Astrocyte of the cerebellum (primary cell): ENCODE results near the gene SMTNL2.
A peak's percentile ranks its signal among the peaks of the same experiment; 100 is the strongest.
"Not testable (repeated sequence)": the region's sequence is repeated elsewhere in the genome, so short reads cannot be mapped to it uniquely, and the experiment has no call there.

ENCODE experiments used
- DNase-seq: peaks from one replicate; pipeline ENCODE4 v3.0.0-alpha.2; 2011; ENCODE audit warnings: low read depth
- H3K4me3 ChIP-seq: 2 replicates; pipeline ENCODE4 v1.5.1; 2011; ENCODE audit warnings: mild to moderate bottlenecking, low read depth, low read length, moderate library complexity
- in situ Hi-C: cut with HindIII; loops from 2 replicates; pipeline ENCODE4 v1.10.0; 2017; ENCODE audit warnings: low sequenced_read_pairs
- TF ChIP-seq, protein P1 (sequence below): IDR thresholded peaks from 2 replicates; pipeline ENCODE4 v1.5.1; 2012; ENCODE audit warnings: low read length, low read depth, moderate library complexity, mild to moderate bottlenecking; ENCODE audit errors: missing control alignments

Gene SMTNL2

DNA sequence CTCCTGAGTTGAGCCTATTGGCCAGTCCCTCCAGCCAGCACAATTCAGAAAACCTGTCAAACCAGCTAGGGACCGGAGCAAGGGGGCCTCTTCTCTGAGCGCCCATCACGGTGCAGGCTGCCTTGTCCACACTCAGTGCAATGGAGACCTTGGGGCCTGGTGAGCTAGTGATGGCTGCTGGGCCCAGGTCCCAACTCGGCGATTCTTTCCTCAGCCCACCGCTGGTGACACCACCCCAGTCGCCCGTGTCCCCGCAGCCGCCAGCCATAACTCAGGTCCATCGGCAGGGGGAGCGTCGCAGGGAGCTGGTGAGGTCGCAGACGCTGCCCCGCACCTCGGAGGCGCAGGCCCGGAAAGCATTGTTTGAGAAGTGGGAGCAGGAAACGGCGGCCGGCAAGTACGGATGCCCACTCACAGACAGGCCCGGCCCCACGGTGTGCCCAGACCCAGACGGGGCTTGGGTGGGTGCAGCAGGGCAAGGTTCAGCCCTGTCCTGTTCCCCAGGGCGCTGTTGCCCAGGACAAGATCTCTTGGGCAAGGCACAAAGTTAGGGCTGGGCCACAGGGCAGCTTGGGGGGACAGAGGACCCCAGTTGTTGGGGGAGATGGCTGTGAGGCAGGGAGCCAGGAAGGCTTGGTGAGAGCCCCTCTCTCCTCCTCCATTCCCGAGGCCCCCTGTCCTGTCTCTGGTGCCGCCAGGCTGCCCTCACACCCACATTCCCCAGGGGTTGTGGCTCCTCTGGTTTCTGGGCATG lies 10.8 kb downstream of the SMTNL2 start:
- DNase-seq = no peak
- TF ChIP-seq, protein P1, sequence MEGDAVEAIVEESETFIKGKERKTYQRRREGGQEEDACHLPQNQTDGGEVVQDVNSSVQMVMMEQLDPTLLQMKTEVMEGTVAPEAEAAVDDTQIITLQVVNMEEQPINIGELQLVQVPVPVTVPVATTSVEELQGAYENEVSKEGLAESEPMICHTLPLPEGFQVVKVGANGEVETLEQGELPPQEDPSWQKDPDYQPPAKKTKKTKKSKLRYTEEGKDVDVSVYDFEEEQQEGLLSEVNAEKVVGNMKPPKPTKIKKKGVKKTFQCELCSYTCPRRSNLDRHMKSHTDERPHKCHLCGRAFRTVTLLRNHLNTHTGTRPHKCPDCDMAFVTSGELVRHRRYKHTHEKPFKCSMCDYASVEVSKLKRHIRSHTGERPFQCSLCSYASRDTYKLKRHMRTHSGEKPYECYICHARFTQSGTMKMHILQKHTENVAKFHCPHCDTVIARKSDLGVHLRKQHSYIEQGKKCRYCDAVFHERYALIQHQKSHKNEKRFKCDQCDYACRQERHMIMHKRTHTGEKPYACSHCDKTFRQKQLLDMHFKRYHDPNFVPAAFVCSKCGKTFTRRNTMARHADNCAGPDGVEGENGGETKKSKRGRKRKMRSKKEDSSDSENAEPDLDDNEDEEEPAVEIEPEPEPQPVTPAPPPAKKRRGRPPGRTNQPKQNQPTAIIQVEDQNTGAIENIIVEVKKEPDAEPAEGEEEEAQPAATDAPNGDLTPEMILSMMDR = peak; percentile 21
- in situ Hi-C loops = no loop called here
- H3K4me3 ChIP-seq = no peak overlapping the region

DNA sequence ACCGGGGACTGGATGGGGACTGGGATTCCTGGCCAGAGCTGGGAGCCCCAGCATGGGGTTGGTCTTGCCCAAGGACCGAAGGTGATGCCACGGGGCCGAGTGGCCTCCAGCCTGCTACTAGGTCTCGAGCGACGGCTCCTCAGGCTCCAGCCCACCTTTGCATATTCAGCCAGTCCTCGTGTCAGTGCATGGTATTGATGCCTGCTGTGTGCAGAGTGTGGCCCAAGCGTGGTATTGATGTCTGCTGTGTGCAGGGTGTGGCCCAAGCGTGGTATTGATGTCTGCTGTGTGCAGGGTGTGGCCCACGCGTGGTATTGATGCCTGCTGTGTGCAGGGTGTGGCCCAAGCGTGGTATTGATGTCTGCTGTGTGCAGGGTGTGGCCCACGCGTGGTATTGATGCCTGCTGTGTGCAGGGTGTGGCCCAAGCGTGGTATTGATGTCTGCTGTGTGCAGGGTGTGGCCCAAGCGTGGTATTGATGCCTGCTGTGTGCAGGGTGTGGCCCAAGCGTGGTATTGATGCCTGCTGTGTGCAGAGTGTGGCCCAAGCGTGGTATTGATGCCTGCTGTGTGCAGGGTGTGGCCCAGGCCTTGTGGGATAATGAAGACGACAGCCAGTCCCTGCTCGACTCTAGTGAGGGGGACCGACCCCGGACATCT lies 11.5 kb downstream of the SMTNL2 start:
- DNase-seq, H3K4me3 ChIP-seq, in situ Hi-C loops: not testable (repeated sequence)

DNA sequence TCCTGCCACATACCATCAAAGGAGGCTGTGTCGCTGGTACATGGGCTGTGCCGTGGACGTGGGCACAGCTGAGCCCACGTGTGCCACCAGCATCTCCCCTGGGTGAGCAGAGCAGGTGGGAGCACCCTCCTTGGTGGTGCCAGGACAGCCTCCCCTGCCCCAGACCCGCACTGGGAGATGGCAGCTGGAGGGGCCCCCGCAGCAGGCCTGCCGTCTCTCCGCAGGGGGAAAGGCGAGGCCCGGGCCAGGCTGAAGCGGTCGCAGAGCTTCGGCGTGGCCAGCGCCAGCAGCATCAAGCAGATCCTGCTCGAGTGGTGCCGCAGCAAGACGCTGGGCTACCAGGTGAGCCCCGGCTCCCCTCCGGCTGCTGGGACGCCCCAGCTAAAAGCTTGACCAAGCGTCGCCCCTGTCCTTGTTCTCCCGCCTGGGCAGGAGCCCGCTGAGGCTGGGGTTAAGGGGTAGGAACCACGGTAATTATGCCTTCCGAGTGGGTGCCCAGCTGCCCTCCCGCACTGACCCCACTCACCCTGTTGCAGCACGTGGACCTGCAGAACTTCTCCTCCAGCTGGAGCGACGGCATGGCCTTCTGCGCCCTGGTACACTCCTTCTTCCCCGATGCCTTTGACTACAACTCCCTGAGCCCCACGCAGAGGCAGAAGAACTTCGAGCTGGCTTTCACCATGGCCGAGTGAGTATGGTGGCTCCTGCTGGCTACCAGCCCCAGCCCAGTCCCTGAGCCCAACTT lies 12.5 kb downstream of the SMTNL2 start:
- H3K4me3 ChIP-seq = no peak overlapping the region
- in situ Hi-C loops = no loop called here
- DNase-seq = no peak
- TF ChIP-seq, protein P1 = no peak

DNA sequence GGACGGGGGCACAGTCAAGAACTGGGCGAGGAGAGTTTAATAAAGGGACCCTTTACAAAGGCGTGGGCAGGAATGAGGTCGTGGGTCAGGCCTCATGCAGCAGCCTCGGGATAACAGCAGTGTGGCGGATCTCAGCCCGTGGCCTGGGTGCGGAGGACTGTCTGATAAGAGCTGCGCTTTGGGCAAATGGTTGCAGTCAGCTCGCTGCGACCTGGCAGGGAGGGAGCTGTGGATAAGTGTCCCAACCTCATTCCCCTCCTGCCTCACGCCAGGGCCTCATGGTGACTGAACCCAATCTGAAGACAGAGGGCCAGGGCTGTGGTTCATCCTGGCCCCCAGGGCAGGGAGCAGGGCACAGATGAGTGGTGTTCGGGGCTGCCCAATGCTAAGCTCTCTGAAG lies 13.6 kb downstream of the SMTNL2 start:
- in situ Hi-C loops = no loop called here

DNA sequence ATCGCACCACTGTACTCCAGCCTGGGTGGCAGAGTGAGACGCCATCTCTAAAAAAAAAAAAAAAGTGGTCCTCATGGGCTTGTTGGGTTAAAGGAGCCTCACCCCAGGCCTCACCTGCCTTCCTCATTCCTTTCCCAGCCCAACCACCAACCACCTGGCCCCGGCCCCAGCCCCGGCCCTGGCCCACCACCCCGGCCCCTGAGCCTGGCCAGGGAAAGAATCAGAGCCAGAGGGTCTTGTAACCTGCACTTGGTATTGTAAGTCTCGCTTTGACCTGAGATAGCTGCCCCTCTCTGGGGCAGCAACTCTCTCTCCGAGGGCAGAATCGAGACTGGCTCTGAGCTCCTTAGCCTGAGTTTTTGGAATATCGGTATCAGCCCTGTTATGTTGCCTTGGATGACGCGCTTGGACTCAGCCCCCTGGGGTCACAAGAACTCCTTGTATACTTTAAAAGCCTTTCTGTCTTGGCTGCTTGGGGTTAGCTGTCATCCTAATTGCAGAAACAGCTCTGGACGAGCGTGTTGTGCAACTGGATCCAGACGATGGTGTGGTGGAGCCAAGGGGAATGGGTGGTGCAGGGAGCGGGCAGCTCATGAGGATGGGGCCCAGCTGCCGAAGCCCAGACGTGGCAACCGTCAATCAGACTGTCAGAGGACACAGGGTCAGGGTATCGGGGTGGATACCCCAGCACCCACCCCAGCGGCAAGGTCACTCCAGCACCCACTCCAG lies 14.6 kb downstream of the SMTNL2 start:
- H3K4me3 ChIP-seq = no peak overlapping the region
- in situ Hi-C loops = no loop called here
- DNase-seq = no peak
- TF ChIP-seq, protein P1 = no peak

More for the DNA sequence above, 13.6 kb downstream of the SMTNL2 start:
- TF ChIP-seq, protein P1 = no peak
- no peak for DNase-seq
- no peak overlapping the region for H3K4me3 ChIP-seq

DNA sequence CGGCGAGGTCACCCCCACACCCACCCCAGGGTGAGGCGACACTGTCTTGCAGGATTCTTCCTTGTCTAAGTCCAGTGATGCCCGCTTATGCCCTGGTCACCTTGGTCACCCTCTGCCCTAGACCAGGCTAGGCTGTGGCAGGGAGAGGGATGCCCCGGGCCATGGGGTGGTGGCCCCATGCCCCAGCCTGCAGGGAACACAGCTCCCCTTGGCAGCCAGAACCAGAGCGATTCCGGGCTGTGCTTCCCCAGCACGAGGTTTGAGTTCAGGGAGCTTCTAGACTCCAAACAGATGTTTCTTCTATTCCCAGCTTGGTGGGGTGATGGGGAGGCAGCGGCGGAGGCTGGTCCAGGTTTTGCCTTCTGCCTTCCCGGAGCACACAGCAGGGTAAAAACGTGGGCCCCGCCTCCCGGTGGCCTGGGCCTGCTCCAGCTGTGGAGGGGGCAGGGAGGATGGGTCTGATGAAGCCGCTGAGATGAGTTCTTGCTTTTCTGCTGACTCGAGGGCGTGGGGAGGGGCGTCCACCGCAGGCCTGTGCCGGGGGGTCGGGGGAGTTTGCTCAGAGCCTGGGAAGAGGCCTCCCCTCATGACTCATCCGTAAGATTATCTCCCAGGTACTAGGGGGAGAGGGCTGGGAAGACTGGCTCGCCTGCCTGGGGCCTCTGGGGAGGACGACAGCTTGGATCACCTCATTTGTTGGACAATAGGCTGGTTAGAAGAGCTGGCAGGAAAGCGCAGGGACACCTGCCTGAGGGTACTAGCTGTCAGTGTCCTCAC lies 15.4 kb downstream of the SMTNL2 start:
- TF ChIP-seq, protein P1 = no peak
- no peak for DNase-seq
- in situ Hi-C loops = no loop called here
- no peak overlapping the region for H3K4me3 ChIP-seq
